Adrenal gland (tissue), 5 donors: Measurements from ENCODE around the gene RBP7.

Experiments used
- CTCF ChIP-seq, 6 experiments: fragments of 450-650 bp in 4 of 6; fragments of 200-600 bp in 2 of 6; sonication (generic) in 1 of 6; IDR thresholded peaks; 1 replicate in 5 of 6; 2 replicates in 1 of 6; pipeline versions ENCODE4 v1.5.1 to v1.8.0; 2016 to 2021; ENCODE audit warnings: antibody characterized with exemption in 6 of 6, mild to moderate bottlenecking in 2 of 6, moderate library complexity in 1 of 6
- POLR2A ChIP-seq, 2 donors: fragments of 450-650 bp; IDR thresholded peaks; one replicate each; pipeline ENCODE4 v1.6.1; 2017; ENCODE audit warnings: antibody characterized with exemption in 2 of 2, mild to moderate bottlenecking in 2 of 2, moderate library complexity in 1 of 2
- donor health status: DM: no; HTN: no; CAD: no.

GRCh38 chr1:9990944-9991343 lies 6.1 kb upstream of the RBP7 start:
- TF ChIP-seq CTCF (IDR thresholded peaks at IDR 0.05) (no peak), POLR2A (IDR thresholded peaks at IDR 0.05) (no peak)
